WTC11 (cell line): ENCODE data around the gene GGA1. TPM values are rescaled to one million over a fixed set of nuclear protein-coding genes. Genes with fewer than 3 reads are reported as not detected.

Experiments
- ATAC-seq: fragments of 200-7000 bp; cut with Tn5 transposase; 2 replicates; pipeline ENCODE4 v1.10.0; 2021; ENCODE audit warnings: mild to moderate bottlenecking, moderate library complexity
- CTCF ChIA-PET: fragments of 300-600 bp; sonication (Branson Sonifier 250); formaldehyde crosslinking; loops from one replicate; lab custom pipeline; 2021; ENCODE audit warnings: antibody characterized with exemption; lab: Charles Lee
- POLR2A ChIA-PET: fragments of 350-600 bp; sonication (Branson Sonifier 250); formaldehyde crosslinking; loops from one replicate; lab custom pipeline; 2021; ENCODE audit warnings: antibody characterized with exemption; lab: Charles Lee
- DNase-seq: peaks from one replicate; pipeline ENCODE4 v3.0.0; 2021; ENCODE audit warnings: low spot score
- H3K27ac Mint-ChIP-seq: 2 replicates; pipeline ENCODE4 v1.8.0; 2021; ENCODE audit warnings: mixed read lengths
- H3K27me3 Mint-ChIP-seq: 2 replicates; pipeline ENCODE4 v1.8.0; 2021; ENCODE audit warnings: low read depth, mild to moderate bottlenecking, moderate library complexity, mixed read lengths
- H3K36me3 Mint-ChIP-seq: 2 replicates; pipeline ENCODE4 v1.8.0; 2021; ENCODE audit warnings: mixed read lengths
- H3K4me1 Mint-ChIP-seq: 2 replicates; pipeline ENCODE4 v1.8.0; 2022; ENCODE audit warnings: mixed read lengths
- H3K4me3 Mint-ChIP-seq: 2 replicates; pipeline ENCODE4 v1.8.0; 2021; ENCODE audit warnings: mild to moderate bottlenecking, moderate library complexity, mixed read lengths
- H3K9me3 Mint-ChIP-seq: 2 replicates; pipeline ENCODE4 v1.8.0; 2021; ENCODE audit warnings: mixed read lengths
- ELF4 ChIP-seq: sonication (generic); formaldehyde crosslinking; IDR thresholded peaks from 2 replicates; pipeline ENCODE4 v1.8.1; 2022; ENCODE audit warnings: low read depth, mild to moderate bottlenecking, moderate library complexity, missing genetic modification reagents
- EMX1 ChIP-seq: fragments of 250-450 bp; sonication (Bioruptor Pico); IDR thresholded peaks from 2 replicates; pipeline ENCODE4 v1.8.0; 2021; ENCODE audit warnings: mild to moderate bottlenecking
- ESRRA ChIP-seq: sonication (generic); formaldehyde crosslinking; IDR thresholded peaks from 2 replicates; pipeline ENCODE4 v1.8.1; 2022; ENCODE audit warnings: mild to moderate bottlenecking, missing genetic modification reagents, borderline replicate concordance
- GRHL2 ChIP-seq: fragments of 250-450 bp; sonication (Bioruptor Pico); IDR thresholded peaks from 2 replicates; pipeline ENCODE4 v1.8.0; 2022; ENCODE audit warnings: mild to moderate bottlenecking, moderate library complexity; ENCODE audit not compliant: insufficient replicate concordance, severe bottlenecking
- HMGA2 ChIP-seq: fragments of 250-450 bp; sonication (Bioruptor Pico); IDR thresholded peaks from 2 replicates; pipeline ENCODE4 v1.4.0; 2021; ENCODE audit warnings: mild to moderate bottlenecking, moderate library complexity
- MYBL2 ChIP-seq: sonication (generic); formaldehyde crosslinking; IDR thresholded peaks from 2 replicates; pipeline ENCODE4 v1.8.1; 2023; ENCODE audit warnings: mild to moderate bottlenecking, moderate library complexity, missing genetic modification reagents
- NFYB ChIP-seq: sonication (generic); formaldehyde crosslinking; conservative IDR thresholded peaks from 2 replicates; pipeline ENCODE4 v1.8.0; 2022; ENCODE audit warnings: low read depth, missing genetic modification reagents
- NR1H2 ChIP-seq: sonication (generic); formaldehyde crosslinking; IDR thresholded peaks from 2 replicates; pipeline ENCODE4 v1.9.0; 2021; ENCODE audit warnings: mild to moderate bottlenecking, moderate library complexity, missing genetic modification reagents
- OVOL2 ChIP-seq: fragments of 250-450 bp; sonication (Bioruptor Pico); IDR thresholded peaks from 2 replicates; pipeline ENCODE4 v1.9.0; 2021; ENCODE audit warnings: mild to moderate bottlenecking, borderline replicate concordance
- PRRX2 ChIP-seq: fragments of 250-450 bp; sonication (Bioruptor Pico); IDR thresholded peaks from 2 replicates; pipeline ENCODE4 v1.8.0; 2021; ENCODE audit warnings: mild to moderate bottlenecking
- ZBTB21 ChIP-seq: sonication (generic); formaldehyde crosslinking; IDR thresholded peaks from 2 replicates; pipeline ENCODE4 v1.8.1; 2023; ENCODE audit warnings: mild to moderate bottlenecking, missing genetic modification reagents, borderline replicate concordance
- ZNF121 ChIP-seq: sonication (generic); formaldehyde crosslinking; IDR thresholded peaks from 2 replicates; pipeline ENCODE4 v1.8.0; 2023; ENCODE audit warnings: missing genetic modification reagents
- ZNF423 ChIP-seq: fragments of 250-450 bp; sonication (Bioruptor Pico); IDR thresholded peaks from 2 replicates; pipeline ENCODE4 v2.1.2; 2022; ENCODE audit warnings: mild to moderate bottlenecking, moderate library complexity
- ZNF671 ChIP-seq: fragments of 250-450 bp; sonication (Bioruptor Pico); IDR thresholded peaks from 2 replicates; pipeline ENCODE4 v1.8.0; 2021; ENCODE audit warnings: mild to moderate bottlenecking
- total RNA-seq: library from RNA; stranded (reverse); gene quantifications from 3 replicates; pipeline ENCODE4 v1.2.3, GENCODE V29; 2021
- TF ChIP-seq, protein P1 (sequence below): sonication (generic); formaldehyde crosslinking; IDR thresholded peaks from 2 replicates; pipeline ENCODE4 v1.8.1; 2023; ENCODE audit warnings: mild to moderate bottlenecking, missing genetic modification reagents
- TF ChIP-seq, protein P2 (sequence below): sonication (generic); formaldehyde crosslinking; IDR thresholded peaks from 2 replicates; pipeline ENCODE4 v1.8.0; 2022; ENCODE audit warnings: mild to moderate bottlenecking, missing genetic modification reagents
- TF ChIP-seq, protein P3 (sequence below): fragments of 250-450 bp; sonication (Bioruptor Pico); IDR thresholded peaks from 2 replicates; pipeline ENCODE4 v2.1.2; 2022; ENCODE audit warnings: mild to moderate bottlenecking, moderate library complexity
- TF ChIP-seq, protein P4 (sequence below): sonication (generic); formaldehyde crosslinking; IDR thresholded peaks from 2 replicates; pipeline ENCODE4 v1.8.1; 2023; ENCODE audit warnings: mild to moderate bottlenecking, missing genetic modification reagents
- TF ChIP-seq, protein P5 (sequence below): fragments of 250-450 bp; sonication (Bioruptor Pico); IDR thresholded peaks from 2 replicates; pipeline ENCODE4 v1.9.0; 2021; ENCODE audit warnings: moderate library complexity, mild to moderate bottlenecking, inconsistent platforms, borderline replicate concordance

The GGA1 gene
- total RNA-seq, 1 experiment from 2014 or later, result 66.3 TPM

DNA sequence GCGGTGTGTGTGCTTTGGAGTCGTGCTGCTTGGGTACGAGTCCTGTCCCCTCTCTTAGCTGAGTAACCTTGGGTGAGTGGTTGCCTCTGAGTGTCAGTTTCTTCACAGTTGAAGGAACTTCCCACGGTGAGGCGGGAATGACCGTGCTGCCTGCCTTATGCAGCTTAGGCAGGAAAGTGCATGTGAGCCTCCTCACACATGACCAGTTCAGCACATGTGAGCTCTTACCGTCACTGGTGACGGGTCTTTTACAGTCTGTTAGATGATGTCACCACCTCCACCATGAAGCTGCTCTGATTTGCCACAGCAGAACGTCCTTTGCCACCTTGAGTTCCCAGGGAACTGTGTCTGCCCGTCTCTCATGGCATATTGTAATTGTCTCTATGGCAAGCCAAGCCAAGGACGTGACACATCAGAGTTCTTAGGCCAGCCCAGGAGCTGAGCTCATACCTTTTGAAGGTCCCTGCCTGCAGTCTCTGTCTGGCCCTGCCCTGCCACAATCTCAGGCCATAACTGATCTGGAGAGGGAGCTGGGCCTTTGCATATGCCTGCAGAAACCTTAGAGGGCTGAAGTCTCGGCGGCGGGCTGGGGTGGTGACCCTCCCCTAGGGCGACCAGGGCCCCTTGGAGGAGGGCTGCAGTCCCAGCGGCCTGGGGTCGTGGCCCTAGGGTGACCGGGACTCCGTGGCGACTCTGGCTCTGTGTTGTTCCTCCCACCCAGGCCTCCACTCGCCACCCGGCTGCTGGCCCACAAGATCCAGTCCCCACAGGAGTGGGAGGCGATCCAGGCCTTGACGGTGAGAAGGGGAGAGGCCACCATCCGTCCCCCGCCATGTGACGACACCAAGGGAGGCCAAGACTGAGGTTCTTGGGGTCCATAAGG is 7.8 kb downstream of the GGA1 start:
- no peak overlapping the region for H3K27ac Mint-ChIP-seq
- no peak for ATAC-seq
- H3K27me3 Mint-ChIP-seq, result no peaks in the 10 kb centered on the region
- no peaks in the 10 kb centered on the region for H3K9me3 Mint-ChIP-seq
- no peak overlapping the region for H3K4me3 Mint-ChIP-seq
- TF ChIP-seq EMX1 (CRISPR knock-in tag), result no peak
- TF ChIP-seq, protein P1, sequence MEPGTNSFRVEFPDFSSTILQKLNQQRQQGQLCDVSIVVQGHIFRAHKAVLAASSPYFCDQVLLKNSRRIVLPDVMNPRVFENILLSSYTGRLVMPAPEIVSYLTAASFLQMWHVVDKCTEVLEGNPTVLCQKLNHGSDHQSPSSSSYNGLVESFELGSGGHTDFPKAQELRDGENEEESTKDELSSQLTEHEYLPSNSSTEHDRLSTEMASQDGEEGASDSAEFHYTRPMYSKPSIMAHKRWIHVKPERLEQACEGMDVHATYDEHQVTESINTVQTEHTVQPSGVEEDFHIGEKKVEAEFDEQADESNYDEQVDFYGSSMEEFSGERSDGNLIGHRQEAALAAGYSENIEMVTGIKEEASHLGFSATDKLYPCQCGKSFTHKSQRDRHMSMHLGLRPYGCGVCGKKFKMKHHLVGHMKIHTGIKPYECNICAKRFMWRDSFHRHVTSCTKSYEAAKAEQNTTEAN (CRISPR knock-in tag), result no peak
- TF ChIP-seq NR1H2, result no peak
- TF ChIP-seq PRRX2 (CRISPR knock-in tag), result no peak
- TF ChIP-seq ESRRA, result no peak
- no peak for TF ChIP-seq NFYB (CRISPR knock-in tag)
- no peak for TF ChIP-seq ZBTB21 (CRISPR knock-in tag)
- no peak for TF ChIP-seq ELF4 (CRISPR knock-in tag)
- TF ChIP-seq, protein P2, sequence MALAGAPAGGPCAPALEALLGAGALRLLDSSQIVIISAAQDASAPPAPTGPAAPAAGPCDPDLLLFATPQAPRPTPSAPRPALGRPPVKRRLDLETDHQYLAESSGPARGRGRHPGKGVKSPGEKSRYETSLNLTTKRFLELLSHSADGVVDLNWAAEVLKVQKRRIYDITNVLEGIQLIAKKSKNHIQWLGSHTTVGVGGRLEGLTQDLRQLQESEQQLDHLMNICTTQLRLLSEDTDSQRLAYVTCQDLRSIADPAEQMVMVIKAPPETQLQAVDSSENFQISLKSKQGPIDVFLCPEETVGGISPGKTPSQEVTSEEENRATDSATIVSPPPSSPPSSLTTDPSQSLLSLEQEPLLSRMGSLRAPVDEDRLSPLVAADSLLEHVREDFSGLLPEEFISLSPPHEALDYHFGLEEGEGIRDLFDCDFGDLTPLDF (CRISPR knock-in tag), result no peak
- TF ChIP-seq ZNF671 (CRISPR knock-in tag), result no peak
- no peak for TF ChIP-seq ZNF121 (CRISPR knock-in tag)
- no peak for TF ChIP-seq OVOL2
- TF ChIP-seq, protein P3, sequence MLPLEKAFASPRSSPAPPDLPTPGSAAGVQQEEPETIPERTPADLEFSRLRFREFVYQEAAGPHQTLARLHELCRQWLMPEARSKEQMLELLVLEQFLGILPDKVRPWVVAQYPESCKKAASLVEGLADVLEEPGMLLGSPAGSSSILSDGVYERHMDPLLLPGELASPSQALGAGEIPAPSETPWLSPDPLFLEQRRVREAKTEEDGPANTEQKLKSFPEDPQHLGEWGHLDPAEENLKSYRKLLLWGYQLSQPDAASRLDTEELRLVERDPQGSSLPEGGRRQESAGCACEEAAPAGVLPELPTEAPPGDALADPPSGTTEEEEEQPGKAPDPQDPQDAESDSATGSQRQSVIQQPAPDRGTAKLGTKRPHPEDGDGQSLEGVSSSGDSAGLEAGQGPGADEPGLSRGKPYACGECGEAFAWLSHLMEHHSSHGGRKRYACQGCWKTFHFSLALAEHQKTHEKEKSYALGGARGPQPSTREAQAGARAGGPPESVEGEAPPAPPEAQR (CRISPR knock-in tag), result no peak
- ChIA-PET CTCF (interaction anchor here (1.6 to 2.0 kb wide), 2 partner anchors 9 to 10 kb away, joined by 6 to 10 read pairs; no protein-coding TSS in a partner anchor), POLR2A (no interaction called here)
- no peaks in the 10 kb centered on the region for H3K4me1 Mint-ChIP-seq
- H3K36me3 Mint-ChIP-seq, result peaks cover 31% of the 10 kb centered on the region
- no peak for DNase-seq

DNA sequence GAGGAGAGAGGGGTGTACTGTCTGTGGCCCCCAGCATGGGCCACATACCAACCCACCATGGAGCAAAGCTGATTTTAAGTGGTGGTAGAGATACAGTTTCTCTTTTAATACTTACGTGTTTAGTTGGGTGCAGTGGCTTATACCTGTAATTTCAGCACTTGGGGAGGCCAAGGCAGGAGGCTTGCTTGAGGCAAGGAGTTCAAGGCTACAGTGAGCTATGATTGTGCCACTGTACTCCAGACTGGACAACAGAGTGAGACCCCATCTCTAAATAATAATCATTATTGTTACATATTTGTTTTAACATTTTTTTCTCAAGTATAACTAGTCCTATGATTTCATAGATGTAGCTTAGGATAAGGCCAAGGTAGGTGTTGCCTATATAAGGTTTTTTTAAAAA is 8.8 kb downstream of the GGA1 start:
- Mint-ChIP-seq H3K36me3 (peaks cover 31% of the 10 kb centered on the region), H3K9me3 (no peaks in the 10 kb centered on the region), H3K27me3 (no peaks in the 10 kb centered on the region), H3K4me3 (no peak overlapping the region), H3K27ac (no peak overlapping the region), H3K4me1 (no peaks in the 10 kb centered on the region)
- CTCF ChIA-PET, result interaction anchor here (1.1 to 1.6 kb wide), 3 partner anchors 10 to 26 kb away, joined by 5 to 6 read pairs (median 6); no protein-coding TSS in a partner anchor
- no peak for ATAC-seq
- POLR2A ChIA-PET, result no interaction called here
- TF ChIP-seq MYBL2 (CRISPR knock-in tag) (no peak), ZBTB21 (CRISPR knock-in tag) (no peak), GRHL2 (CRISPR knock-in tag) (no peak), HMGA2 (CRISPR knock-in tag) (no peak), ZNF423 (no peak), PRRX2 (CRISPR knock-in tag) (no peak)
- TF ChIP-seq, protein P4, sequence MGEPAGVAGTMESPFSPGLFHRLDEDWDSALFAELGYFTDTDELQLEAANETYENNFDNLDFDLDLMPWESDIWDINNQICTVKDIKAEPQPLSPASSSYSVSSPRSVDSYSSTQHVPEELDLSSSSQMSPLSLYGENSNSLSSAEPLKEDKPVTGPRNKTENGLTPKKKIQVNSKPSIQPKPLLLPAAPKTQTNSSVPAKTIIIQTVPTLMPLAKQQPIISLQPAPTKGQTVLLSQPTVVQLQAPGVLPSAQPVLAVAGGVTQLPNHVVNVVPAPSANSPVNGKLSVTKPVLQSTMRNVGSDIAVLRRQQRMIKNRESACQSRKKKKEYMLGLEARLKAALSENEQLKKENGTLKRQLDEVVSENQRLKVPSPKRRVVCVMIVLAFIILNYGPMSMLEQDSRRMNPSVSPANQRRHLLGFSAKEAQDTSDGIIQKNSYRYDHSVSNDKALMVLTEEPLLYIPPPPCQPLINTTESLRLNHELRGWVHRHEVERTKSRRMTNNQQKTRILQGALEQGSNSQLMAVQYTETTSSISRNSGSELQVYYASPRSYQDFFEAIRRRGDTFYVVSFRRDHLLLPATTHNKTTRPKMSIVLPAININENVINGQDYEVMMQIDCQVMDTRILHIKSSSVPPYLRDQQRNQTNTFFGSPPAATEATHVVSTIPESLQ, result no peak
- TF ChIP-seq, protein P5, sequence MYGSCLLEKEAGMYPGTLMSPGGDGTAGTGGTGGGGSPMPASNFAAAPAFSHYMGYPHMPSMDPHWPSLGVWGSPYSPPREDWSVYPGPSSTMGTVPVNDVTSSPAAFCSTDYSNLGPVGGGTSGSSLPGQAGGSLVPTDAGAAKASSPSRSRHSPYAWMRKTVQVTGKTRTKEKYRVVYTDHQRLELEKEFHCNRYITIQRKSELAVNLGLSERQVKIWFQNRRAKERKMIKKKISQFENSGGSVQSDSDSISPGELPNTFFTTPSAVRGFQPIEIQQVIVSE (CRISPR knock-in tag), result no peak
- no peak for DNase-seq
